ENCODE results near the gene GPD1L.
"Not testable (repeated sequence)": the region's sequence is repeated elsewhere in the genome, so short reads cannot be mapped to it uniquely, and the experiment has no call there.

The GPD1L gene

DNA sequence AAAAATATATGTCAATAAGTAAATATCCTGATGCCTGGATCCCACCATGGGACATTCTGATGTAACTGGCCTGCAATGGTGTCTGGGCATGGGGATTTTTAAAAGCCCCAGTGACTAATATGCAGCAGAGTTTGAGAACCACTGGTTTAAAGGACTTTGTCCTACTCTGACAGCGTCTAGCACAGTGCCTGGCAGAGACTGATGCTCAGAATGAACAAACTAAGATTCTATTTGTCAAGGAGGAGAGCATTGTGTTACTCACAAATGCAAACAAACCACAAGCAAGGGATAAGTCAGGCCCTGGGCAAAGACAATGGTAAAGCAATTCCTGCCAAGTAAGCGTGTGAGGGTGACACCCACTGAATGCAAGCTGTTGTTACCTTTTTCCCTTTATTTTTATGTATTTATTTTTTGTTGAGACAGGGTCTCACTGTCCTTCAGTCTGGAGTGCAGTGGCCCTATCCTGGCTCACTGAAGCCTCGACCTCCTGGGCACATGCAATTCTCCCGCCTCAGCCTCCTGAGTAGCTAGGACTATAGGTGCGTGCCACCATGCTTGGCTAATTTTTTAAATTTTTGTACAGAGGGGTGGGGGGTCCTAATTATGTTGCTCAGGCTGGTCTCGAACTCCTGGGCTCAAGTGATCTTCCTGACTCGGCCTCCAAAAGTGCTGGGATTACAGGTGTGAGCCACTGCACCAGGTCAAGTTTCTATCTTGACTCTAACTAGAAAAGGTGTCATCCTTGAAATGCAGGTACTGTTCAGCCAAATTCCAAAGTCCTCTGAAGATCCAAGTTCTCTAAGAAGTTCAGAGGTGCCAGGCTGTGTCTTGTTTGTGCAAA, 909 bp upstream of the GPD1L start:
- no peak for DNase-seq (ENCODE audit: low read depth)

DNA sequence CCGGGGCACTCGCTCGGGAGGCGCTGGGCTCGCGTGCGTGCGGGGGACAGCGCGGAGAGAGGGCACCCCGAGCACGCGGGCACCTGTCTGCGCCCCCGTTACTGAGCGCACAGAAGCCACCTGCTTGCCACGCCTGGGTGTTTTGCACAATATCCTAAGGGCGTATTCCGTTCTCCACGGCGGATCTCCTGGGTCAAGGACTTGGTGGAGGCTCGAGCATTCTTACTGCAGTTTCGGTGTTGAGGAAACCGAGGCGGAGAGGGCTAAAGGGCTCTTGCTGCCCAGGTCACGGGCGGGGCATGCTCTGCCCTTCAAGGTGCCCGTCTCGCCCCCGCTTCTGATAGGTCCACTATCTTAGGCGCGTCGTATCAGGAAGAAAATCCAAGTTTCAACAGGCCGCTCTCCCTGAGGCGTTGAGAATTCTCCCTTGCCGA, 526 bp downstream of the GPD1L start:
- DNase-seq (ENCODE audit: low read depth) = no peak

DNA sequence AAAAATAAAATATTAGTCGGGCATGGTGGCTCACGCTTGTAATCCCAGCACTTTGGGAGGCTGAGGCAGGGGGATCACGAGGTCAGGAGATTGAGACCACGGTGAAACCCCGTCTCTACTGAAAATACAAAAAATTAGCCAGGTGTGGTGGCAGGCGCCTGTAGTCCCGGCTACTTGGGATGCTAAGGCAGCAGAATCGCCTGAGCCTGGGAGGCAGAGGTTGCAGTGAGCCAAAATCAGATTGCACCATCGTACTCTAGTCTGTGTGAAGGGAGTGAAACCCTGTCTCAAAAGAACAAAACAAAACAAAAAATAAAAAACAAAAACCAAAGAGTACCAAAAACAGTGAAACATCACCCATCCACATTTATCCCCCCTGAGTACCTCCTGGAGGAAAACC, 1.8 kb downstream of the GPD1L start:
- not testable (repeated sequence) for DNase-seq (ENCODE audit: low read depth)

DNA sequence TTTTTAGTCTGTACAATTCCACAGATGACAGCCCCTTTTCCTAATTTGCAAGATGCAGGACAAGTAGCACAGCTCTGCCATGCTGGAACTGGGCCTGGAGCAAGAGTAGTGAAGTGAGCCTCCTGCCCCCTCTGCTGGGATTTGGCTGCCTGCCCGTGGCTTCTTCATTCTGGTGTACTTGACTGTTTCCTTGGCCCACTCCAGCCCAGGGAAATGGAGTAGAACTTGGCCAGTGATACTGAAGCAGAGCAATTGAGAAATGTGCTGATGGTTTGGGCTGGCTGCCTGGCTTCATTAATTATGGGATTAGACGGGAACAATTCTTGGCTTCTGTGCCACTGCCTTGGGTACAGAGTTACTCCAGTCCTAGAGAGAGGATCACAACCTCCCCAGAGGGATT, 2.8 kb downstream of the GPD1L start:
- no peak for DNase-seq (ENCODE audit: low read depth)

DNA sequence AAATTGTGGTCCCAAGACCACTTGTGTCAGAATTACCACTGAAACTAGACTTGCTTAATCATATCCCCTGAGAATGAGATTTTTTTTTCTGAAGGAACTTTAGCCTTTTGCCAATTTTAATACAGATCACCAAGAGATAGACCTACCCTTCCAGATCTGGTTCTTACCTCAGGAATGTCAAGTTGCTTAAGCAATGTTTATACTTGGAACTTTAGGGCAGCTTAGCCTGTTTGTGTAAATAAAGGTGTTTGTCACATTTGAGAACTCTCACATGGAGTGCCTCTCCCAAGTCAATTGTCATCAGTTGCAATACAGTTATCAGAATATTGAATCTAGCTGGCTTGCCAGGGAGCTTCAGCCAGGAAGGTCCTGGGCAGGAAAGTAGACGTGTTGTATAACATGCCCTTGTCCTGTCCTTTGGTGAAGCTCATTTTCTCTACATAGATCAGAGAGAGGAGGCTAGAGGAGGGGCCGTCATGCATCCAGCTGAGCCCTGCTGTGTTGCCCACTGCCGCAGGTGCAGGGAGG, 3.9 kb downstream of the GPD1L start:
- no peak for DNase-seq (ENCODE audit: low read depth)

DNA sequence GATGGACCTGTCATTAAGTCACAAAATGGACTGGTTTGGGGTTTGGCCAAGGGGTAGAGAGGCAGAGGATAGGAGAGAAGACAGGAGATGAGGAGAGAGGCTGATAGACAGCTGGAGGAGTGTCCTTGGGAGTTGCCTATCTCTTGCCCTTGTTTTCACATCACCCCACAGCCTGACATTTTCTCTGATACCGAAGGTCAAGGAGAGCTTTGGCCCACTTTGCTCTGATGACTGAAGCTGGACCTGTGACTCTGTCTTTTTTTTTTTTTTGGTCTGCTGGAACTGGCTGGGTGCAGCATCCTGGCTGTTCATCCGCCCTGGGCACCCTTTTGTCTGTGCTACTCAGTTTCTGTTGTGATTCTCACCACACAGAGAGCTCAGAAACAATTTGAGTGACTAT, 5.1 kb downstream of the GPD1L start:
- DNase-seq (ENCODE audit: low read depth) = no peak

DNA sequence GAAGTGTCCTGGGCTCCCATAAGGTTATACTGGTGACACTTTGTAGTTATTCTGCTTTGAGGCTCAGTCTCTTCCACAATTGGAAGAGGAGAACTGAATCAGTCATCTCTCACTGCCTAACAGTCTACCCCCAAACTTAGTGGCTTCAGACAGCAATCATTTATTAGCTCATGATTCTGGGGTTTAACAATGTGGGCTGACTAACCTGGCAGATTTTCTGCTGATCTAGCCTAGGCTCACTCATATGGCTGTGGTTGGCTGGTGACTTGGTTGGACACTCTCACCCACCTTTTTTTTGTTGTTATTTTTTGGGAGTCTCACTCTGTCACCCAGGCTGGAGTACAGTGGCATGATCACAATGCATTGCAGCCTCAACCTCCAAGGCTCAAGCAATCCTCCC, 7.1 kb downstream of the GPD1L start:
- no peak for DNase-seq (ENCODE audit: low read depth)

DNA sequence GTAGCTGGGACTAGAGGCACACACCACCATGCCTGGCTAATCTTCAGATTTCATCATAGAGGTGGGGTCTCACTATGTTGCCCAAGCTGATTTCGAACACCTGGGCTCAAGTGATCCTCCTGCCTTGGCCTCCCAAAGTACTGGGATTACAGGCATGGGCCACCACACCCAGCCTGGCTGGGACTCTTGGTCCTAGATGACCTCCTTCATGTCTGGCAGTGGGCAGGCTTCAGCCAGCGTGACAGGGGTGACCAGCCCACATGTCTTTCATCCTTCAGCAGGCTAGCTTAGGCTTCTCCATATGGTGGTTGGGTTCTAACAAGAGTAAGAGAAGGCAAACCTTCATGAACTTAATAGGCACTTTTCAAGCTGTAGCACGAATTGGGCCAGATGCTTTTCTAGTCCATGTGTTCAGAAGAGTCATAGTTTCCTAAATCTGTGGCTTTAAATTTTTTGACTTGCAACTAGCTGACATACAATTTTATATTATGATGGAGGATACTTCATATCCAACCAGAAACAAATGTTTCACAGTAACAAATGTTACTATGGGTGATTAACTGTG, 7.6 kb downstream of the GPD1L start:
- no peak for DNase-seq (ENCODE audit: low read depth)

DNA sequence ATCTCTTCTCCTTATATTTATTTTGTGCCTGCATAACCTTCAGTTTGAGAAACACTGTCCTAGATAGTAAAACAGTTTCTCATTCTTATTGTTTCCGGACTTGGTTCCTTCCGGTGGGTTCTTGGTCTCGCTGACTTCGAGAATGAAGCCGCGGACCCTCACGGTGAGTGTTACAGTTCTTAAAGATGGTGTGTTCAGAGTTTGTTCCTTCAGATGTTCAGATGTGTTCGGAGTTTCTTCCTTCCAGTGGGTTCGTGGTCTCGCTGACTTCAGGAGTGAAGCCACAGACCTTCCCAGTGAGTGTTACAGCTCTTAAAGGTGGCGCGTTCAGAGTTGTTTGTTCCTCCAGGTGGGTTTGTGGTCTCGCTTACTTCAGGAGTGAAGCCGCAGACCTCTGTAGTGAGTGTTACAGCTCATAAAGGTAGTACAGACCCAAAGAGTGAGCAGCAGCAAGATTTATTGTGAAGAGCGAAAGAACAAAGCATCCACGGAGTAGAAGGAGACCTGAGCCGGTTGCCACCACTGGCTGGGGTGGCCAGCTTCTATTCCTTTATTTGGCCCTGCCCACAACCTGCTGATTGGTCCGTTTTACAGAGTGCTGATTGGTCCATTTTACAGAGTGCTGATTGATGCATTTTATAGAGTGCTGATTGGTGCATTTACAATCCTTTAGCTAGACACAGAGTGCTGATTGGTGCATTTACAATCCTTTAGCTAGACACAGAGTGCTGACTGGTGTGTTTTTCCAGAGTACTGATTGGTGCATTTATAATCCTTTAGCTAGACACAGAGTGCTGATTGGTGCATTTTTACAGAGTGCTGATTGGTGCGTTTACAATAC, 8.3 kb downstream of the GPD1L start:
- peak; percentile 37 for DNase-seq (ENCODE audit: low read depth)

DNA sequence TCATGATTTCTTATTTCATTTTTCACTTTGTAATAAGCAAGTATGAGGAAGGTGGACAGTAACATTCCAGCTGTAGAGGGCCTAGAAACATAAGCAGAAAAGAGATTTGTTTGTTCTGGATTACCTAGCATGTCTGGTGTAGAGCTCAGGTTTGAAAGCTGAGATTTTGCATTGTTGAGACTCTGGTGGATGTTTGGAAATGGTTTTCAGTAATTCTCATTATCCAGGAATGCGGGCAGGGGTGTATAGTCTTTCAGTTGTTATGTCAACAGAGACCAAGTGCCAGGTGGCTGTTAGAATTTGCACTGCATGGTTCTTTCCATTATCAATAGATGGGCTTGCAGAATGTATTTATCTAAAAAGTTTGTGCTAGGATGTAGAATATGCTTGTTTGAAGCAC, 10.9 kb downstream of the GPD1L start:
- DNase-seq (ENCODE audit: low read depth) = no peak

DNA sequence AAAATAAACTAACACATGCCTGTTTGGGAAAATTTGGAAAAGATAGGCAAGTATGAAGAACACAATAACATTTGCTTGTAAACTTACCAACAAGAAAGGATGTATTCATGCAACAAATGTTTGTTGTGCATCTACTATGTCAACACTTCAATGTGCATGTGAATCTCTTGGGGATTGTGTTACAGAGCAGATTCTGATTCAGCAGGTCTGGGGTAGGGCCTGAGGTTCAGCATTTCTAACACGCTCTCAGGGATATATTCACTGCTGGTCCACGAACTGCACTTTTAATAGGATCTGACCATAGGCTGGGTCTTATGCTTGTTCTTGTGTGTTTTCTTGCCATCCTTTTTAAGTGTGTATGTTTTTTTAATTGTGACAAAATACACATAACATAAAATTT, 11.8 kb downstream of the GPD1L start:
- DNase-seq (ENCODE audit: low read depth) = no peak

DNA sequence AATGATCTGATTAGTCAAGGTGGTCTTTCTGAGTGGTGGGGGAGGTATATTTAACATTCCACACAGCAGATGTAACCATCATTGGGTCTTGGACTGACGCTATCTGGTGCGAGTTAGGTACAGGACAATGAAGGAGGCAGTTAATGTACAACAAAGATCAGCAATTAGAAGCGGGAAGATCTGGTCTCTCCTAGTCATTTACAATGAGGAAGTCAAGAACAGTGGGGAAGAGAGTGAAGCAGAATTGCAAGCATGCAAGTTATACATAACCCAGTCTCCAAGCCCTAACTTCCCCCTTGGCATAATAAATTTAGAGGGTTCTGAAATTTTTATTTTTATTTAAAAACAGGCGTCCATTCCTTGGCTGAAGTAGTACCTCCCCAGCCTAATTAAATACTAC, 14.1 kb downstream of the GPD1L start:
- DNase-seq (ENCODE audit: low read depth) = no peak

DNA sequence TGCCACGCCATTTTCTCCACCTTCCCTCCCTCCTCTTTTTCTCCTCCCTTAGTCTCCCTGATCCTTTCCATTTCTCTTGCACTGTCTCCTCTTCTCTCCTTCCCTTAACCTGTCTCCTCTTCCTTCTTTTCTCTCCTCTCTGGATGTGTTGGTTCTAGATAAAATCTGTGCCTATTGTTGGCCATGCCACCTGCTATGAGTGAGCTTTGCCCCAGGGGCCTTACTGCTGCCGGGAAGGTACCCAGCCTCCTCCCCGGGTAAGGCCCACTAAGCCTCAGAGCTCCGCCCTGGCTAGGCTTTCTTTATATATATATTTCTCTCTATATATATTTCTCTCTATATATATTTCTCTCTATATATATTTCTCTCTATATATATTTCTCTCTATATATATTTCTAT, 14.7 kb downstream of the GPD1L start:
- DNase-seq (ENCODE audit: low read depth) = no peak

DNA sequence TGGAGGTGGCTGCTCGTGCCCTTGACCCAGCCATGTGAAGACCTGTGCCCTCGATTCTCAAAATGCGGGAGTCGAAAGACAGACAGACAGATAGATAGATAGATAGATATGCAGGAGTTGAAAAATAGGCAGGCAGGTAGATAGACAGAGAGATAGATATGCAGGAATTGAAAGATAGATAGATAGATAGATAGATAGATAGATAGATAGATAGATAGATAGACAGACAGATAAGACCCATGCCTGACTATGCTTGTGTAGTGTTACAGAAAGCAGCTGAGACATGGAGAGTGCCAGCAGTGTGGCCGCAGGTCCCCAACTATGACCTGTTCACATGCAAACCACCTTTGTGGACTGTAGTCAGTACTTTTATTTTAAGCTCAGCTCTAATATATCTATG, 17.2 kb downstream of the GPD1L start:
- no peak for DNase-seq (ENCODE audit: low read depth)

DNA sequence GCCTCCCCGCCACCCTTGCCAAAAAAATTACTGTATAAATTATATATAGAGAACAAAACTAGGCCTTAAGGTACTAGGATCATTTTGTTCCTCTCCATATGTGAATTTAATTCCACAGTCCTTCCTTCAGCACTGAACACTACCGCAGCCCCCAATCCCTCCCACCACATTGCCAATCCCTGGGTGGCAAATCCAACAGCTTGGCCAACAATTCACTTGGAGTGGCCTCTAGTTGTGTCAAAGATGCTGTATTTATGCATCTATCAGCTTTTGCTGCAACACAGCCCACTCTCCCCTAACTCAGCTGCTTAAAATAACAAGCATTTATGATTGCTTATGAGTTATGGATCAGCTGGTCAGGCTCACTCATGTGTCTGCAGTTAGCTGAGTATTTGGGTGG, 18.6 kb downstream of the GPD1L start:
- DNase-seq (ENCODE audit: low read depth) = no peak

DNA sequence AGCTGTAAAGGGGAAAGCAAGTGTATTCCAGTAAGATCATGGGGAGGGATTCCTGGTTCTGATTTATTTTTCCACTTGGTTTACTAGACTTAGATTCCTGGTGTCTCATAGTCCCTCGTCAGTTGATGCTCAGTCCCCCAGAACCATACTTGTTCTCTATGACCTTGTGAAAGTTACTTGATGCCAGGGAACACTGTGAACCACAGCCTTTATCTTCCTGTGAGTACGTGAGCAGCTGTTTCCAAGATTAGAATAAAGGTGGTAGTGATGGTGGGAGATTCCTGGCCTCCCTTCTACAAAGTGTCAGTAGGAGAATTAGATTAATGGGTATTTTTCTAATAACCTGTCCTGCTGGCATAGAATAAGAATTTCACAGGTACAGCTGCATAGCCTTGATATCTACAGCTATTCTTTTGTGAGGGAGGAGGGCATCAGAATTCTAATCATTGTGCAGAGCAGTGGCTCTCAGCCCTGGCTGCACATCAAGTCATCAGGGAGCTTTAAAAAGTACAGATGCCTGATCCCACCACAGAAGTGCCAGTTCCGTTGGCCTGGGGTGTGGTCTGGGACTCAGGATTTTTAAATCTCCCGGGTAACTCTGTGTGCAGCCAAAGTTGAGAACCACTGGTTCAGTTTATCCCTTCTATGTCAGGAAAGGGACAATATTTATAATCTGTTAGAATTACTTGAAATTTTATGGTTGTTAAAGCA, 20.0 kb downstream of the GPD1L start:
- no peak for DNase-seq (ENCODE audit: low read depth)

DNA sequence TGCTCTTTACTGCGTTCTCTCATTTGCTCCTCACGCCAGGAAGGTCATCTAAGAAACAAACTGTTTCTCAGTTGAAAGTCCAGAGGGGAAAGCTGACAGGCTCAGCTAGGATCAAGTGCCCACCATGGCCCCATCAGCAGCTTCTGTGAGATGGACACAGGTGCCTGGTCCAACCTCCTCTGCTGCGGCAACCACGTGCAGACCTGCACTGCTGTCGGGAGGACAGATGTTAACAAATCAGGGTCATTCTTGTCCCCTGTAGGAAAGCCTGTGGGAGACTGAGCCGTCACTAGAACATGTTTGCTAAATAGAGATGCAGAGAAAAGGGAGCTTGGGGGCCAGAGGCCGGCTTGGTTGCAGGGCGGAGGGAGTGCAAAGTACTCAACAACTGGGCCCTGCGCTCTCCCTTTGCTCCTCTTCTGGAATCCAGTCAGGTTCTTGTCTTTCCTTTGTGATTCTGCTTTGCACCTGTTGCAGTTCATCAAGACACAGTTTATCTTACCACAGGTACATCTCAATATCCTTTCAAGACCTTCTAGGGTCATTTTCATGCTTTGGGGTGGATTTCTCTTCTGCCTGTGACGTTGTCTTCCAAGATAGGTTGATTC, 20.9 kb downstream of the GPD1L start:
- DNase-seq (ENCODE audit: low read depth) = no peak

DNA sequence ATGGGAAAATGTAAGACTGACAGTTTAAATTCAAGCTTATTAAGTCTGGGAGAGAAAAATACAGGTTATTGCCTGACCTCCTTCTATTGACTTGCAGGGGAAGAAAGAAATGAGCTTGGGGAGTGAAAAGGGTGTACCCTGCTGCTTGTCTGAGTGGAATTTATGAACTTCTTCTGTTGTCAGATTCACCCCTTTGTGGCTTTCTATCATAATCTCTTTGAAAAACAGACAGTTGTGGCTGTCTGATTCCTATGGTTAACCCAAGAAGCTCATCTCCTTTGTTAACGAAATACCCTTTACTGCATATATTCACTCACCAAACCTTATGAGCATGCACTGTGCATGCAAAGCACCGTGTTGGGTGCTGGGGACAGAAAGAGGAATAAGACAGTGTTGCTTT, 22.5 kb downstream of the GPD1L start:
- DNase-seq (ENCODE audit: low read depth) = no peak

DNA sequence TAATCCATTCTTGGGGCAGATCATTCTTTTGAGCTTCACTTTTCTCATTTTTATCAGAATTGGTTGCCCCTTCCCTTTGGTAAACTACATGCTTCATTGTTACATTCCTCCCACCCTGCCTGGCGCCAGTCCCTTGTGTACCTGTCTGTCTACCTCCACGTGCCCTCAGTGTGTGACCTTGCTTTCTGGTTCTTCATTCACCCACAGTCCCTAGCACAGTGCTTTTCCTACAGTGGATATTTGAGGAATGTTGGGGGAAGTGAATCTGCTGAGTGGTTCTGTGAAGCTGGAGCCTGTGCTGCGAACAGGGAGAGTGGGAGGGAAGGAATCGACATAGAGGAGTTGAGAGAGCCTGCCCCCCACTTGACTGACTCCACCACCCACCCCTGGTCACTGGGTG, 23.4 kb downstream of the GPD1L start:
- no peak for DNase-seq (ENCODE audit: low read depth)

DNA sequence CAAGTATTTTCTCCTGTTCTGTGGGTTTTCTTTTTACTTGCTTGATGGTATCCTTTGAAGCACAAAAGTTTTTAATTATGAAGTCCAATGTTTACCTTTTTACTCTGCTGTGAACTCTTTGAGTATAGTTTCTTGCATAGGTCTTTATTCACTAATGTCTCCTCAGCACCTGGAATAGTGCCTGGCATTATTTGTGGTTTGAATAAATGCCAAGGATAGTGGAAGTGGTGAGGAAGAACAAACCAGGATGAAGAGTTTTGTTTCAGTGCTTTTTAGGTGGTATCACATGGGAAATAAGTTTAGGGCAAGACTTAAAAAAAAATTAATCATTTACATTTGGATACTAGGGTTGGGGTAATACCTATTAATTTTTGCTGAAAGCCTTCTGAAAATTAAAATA, 25.7 kb downstream of the GPD1L start:
- no peak for DNase-seq (ENCODE audit: low read depth)

DNA sequence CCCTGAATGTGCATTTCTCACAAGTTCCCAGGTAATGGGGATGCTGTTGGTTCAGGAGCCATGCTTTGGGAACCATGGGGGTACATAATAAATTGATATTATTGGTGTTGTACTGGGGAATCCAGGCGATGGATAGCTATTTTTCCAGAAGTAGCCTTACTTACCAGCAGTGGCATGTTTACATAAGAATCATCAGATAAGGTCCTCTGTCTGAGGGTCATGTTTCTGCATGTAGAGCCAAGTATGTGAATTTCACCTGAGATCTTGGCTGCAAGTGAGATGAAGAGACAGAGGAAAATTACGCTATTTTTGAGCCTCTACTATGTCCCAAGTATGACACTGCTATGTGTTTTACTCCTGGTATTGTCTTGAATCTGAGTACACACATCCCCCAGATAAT, 26.3 kb downstream of the GPD1L start:
- no peak for DNase-seq (ENCODE audit: low read depth)

DNA sequence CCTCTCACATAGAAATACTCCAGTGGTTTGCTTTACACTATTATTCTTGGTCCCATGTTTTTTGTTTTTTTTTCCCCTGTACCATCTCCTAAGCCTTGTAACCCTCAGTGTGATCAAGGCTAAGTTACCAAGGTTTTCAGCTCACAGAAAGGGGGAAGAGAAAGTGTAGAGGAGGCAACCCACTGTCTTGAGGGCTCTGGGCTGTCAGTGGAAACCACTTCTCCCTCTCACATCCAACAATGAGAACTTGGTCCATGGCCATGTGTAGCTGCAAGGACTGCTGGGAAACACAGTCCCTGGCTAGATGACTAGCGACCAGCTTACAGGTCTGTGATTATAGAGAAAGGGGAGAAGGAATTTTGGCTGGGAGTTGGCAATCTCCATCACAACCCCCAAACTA, 30.3 kb downstream of the GPD1L start:
- no peak for DNase-seq (ENCODE audit: low read depth)
